Activated CD8-positive, alpha-beta T cell treated with anti-CD3 and anti-CD28 coated beads, Interleukin-2, amount 10 ng/mL, durations not matched to agents 7 days and 5 days (primary cell): Measurements from ENCODE around the gene FCHSD2. TPM values are rescaled to one million over a fixed set of nuclear protein-coding genes. Genes with fewer than 3 reads are reported as not detected.

Experiments
- ATAC-seq: fragments of 150-1000 bp; cut with Tn5 transposase; one replicate; pipeline ENCODE4 v1.10.0; 2021; ENCODE audit warnings: moderate library complexity
- CTCF ChIA-PET: fragments of 350-600 bp; sonication (Branson Sonifier 250); formaldehyde crosslinking; loops from one replicate; lab custom pipeline; 2021; ENCODE audit warnings: antibody characterized with exemption; lab: Charles Lee
- POLR2A ChIA-PET: fragments of 350-600 bp; sonication (Branson Sonifier 250); formaldehyde crosslinking; loops from one replicate; lab custom pipeline; 2021; ENCODE audit warnings: antibody characterized with exemption; lab: Charles Lee
- DNase-seq: peaks from one replicate; pipeline ENCODE4 v3.0.0-alpha.2; 2020
- H3K27ac Mint-ChIP-seq: one replicate; pipeline ENCODE4 v1.8.0; 2021; ENCODE audit warnings: mild to moderate bottlenecking, mixed read lengths
- H3K27me3 Mint-ChIP-seq: one replicate; pipeline ENCODE4 v1.8.0; 2021; ENCODE audit warnings: low read depth, mixed read lengths
- H3K36me3 Mint-ChIP-seq: one replicate; pipeline ENCODE4 v1.8.0; 2021; ENCODE audit warnings: low read depth, mixed read lengths
- H3K4me1 Mint-ChIP-seq: one replicate; pipeline ENCODE4 v1.8.0; 2021; ENCODE audit warnings: low read depth, mixed read lengths
- H3K4me3 Mint-ChIP-seq: one replicate; pipeline ENCODE4 v1.8.0; 2021; ENCODE audit warnings: mild to moderate bottlenecking, mixed read lengths
- H3K9me3 Mint-ChIP-seq: one replicate; pipeline ENCODE4 v1.8.0; 2022; ENCODE audit warnings: mixed read lengths; ENCODE audit not compliant: insufficient read depth
- total RNA-seq, 2 experiments: library from RNA; stranded (reverse); gene quantifications; one replicate each; pipeline ENCODE4 v1.2.3, GENCODE V29; 2021

The FCHSD2 gene
- total RNA-seq, 2 experiments from 2014 or later: 49.6 to 51.8 TPM

DNA sequence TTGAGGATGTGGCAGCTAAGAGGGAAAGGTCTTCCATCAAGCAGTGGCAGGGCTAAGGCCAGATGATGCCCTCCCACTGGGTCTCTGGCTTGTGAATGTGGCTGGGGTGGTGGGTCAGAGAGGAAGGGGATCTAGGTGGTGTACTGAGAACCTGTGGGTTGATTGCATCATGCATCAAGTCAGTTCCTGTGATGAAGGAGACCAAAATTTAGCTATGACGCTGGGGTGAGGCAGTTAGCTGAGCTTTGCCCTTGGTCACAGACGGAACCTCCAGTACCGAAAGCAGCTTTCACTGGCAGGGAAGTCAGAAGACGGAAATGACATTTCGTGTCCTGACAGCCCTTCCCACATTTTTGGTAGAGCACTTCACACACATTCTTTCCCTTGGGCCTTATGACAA lies 307.2 kb downstream of the FCHSD2 start:
- POLR2A ChIA-PET: interaction anchor here (0.6 to 1.1 kb wide), 2 partner anchors 12 to 19 kb away, joined by 3 read pairs; no protein-coding TSS in a partner anchor
- H3K4me3 Mint-ChIP-seq: no peak overlapping the region
- DNase-seq: no peak
- H3K27ac Mint-ChIP-seq: peak overlapping the region; percentile 82
- peaks cover 35% of the 10 kb centered on the region for H3K4me1 Mint-ChIP-seq
- ATAC-seq: no peak
- H3K27me3 Mint-ChIP-seq: no peaks in the 10 kb centered on the region
- CTCF ChIA-PET: interaction anchor here (1.2 to 1.8 kb wide), 3 partner anchors 19 to 343 kb away, joined by 3 to 7 read pairs (median 7); no protein-coding TSS in a partner anchor
- no peaks in the 10 kb centered on the region for H3K9me3 Mint-ChIP-seq
- H3K36me3 Mint-ChIP-seq: peaks cover 48% of the 10 kb centered on the region

- H3K27me3 Mint-ChIP-seq: no peaks in the 10 kb centered on the region
- H3K36me3 Mint-ChIP-seq: peaks cover 50% of the 10 kb centered on the region
- peak overlapping the region; percentile 82 for H3K27ac Mint-ChIP-seq
- DNase-seq (no peak), ATAC-seq (no peak)
- ChIA-PET POLR2A (interaction anchor here (1.1 kb wide), 1 partner anchor 18 kb away, joined by 3 read pairs; no protein-coding TSS in a partner anchor), CTCF (interaction anchor here (1.2 to 3.7 kb wide), 4 partner anchors 18 to 344 kb away, joined by 3 to 54 read pairs (median 10); no protein-coding TSS in a partner anchor)
- no peak overlapping the region for H3K4me3 Mint-ChIP-seq
- H3K9me3 Mint-ChIP-seq: no peaks in the 10 kb centered on the region
- peaks cover 35% of the 10 kb centered on the region for H3K4me1 Mint-ChIP-seq
Measured at GRCh38 chr11:72833811-72834493, 308.2 kb downstream of the FCHSD2 start.

- ChIA-PET POLR2A (no interaction called here), CTCF (interaction anchor here (3.6 to 3.7 kb wide), 2 partner anchors 108 to 345 kb away, joined by 14 to 54 read pairs; no protein-coding TSS in a partner anchor)
- Mint-ChIP-seq H3K4me3 (no peak overlapping the region), H3K9me3 (no peaks in the 10 kb centered on the region), H3K27ac (peak overlapping the region; percentile 23), H3K36me3 (peaks cover 52% of the 10 kb centered on the region), H3K4me1 (peaks cover 33% of the 10 kb centered on the region), H3K27me3 (no peaks in the 10 kb centered on the region)
- no peak for ATAC-seq
- no peak for DNase-seq
Measured at GRCh38 chr11:72833083-72833733, 308.9 kb downstream of the FCHSD2 start.

GRCh38 chr11:72832301-72833082 lies 309.6 kb downstream of the FCHSD2 start:
- ChIA-PET CTCF (interaction anchor here (0.7 to 3.7 kb wide), 10 partner anchors 8 to 352 kb away, joined by 3 to 54 read pairs (median 4); partner anchors contain the start of gene FCHSD2), POLR2A (interaction anchor here (0.9 to 2.2 kb wide), 3 partner anchors 9 to 345 kb away, joined by 3 to 12 read pairs (median 3); no protein-coding TSS in a partner anchor)
- Mint-ChIP-seq H3K27ac (peak overlapping the region; percentile 23), H3K4me1 (peaks cover 34% of the 10 kb centered on the region), H3K4me3 (no peak overlapping the region), H3K27me3 (no peaks in the 10 kb centered on the region), H3K36me3 (peaks cover 47% of the 10 kb centered on the region), H3K9me3 (no peaks in the 10 kb centered on the region)
- no peak for DNase-seq
- no peak for ATAC-seq

DNA sequence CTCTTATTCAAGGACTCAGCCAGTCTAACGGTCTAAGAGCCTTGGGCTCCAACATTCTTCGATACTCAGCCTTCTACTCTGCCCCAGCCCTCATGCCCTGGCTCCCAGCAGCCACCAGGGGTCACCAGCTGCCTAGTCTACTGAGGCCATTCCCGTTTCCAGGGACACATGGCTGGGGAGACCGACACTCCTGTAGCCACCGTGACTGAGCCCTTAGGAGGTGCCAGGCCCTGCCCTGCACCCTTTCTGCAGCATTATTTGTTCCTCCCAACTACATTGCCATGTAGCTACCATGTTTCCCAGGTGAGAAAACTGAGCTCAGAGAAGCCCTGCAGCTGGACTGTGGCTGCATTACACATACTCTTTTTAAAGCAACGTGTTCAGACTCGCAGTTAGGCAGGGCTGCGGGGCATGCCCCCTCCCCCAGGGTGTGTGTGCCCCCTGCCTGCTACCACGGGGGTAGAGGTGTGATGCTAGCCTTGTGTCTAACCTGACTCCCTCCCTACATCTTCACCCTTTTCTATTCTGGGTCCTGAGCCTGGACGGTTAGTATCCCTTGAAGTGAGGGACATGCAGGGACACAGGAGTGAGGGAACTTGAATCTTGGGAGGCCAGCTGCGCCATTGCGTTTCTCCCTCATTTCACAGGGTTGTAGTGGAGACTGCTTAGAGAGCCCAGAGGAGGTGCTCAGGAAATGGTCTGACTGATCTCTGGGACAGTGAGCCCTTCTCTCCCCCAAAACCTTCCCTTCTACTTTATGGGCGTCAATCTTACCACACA lies 310.4 kb downstream of the FCHSD2 start:
- ChIA-PET CTCF (interaction anchor here (0.7 to 3.7 kb wide), 13 partner anchors 9 to 457 kb away, joined by 3 to 54 read pairs (median 3); partner anchors contain the start of gene FCHSD2), POLR2A (interaction anchor here (0.9 to 2.2 kb wide), 4 partner anchors 9 to 345 kb away, joined by 3 to 12 read pairs (median 3); no protein-coding TSS in a partner anchor)
- ATAC-seq: peak; percentile 66

GRCh38 chr11:72829884-72830533 lies 312.1 kb downstream of the FCHSD2 start:
- POLR2A ChIA-PET: interaction anchor here (0.8 to 2.2 kb wide), 2 partner anchors 347 to 438 kb away, joined by 3 to 12 read pairs; no protein-coding TSS in a partner anchor
- H3K27ac Mint-ChIP-seq: peak overlapping the region; percentile 60
- CTCF ChIA-PET: interaction anchor here (1.1 to 3.7 kb wide), 6 partner anchors 12 to 357 kb away, joined by 3 to 54 read pairs (median 4); no protein-coding TSS in a partner anchor

More for the DNA sequence above, 310.4 kb downstream of the FCHSD2 start:
- Mint-ChIP-seq H3K9me3 (no peaks in the 10 kb centered on the region), H3K4me1 (peaks cover 40% of the 10 kb centered on the region), H3K27me3 (no peaks in the 10 kb centered on the region), H3K36me3 (peaks cover 48% of the 10 kb centered on the region), H3K27ac (no peak overlapping the region), H3K4me3 (no peak overlapping the region)
- DNase-seq: peak; percentile 48

GRCh38 chr11:72829178-72829577 lies 312.9 kb downstream of the FCHSD2 start:
- no peaks in the 10 kb centered on the region for H3K9me3 Mint-ChIP-seq
- ATAC-seq (no peak), DNase-seq (no peak)
- ChIA-PET POLR2A (interaction anchor here (0.8 kb wide), 1 partner anchor 439 kb away, joined by 3 read pairs; no protein-coding TSS in a partner anchor), CTCF (no interaction called here)
- H3K27me3 Mint-ChIP-seq: no peaks in the 10 kb centered on the region
- peaks cover 23% of the 10 kb centered on the region for H3K4me1 Mint-ChIP-seq
- H3K36me3 Mint-ChIP-seq: peaks cover 55% of the 10 kb centered on the region
- H3K4me3 Mint-ChIP-seq: no peak overlapping the region
- H3K27ac Mint-ChIP-seq: peak overlapping the region; percentile 60

More at GRCh38 chr11:72829884-72830533, 312.1 kb downstream of the FCHSD2 start:
- H3K36me3 Mint-ChIP-seq: peaks cover 52% of the 10 kb centered on the region
- H3K4me3 Mint-ChIP-seq: no peak overlapping the region
- DNase-seq: no peak
- no peaks in the 10 kb centered on the region for H3K27me3 Mint-ChIP-seq
- no peak for ATAC-seq
- no peaks in the 10 kb centered on the region for H3K9me3 Mint-ChIP-seq
- peaks cover 30% of the 10 kb centered on the region for H3K4me1 Mint-ChIP-seq

DNA sequence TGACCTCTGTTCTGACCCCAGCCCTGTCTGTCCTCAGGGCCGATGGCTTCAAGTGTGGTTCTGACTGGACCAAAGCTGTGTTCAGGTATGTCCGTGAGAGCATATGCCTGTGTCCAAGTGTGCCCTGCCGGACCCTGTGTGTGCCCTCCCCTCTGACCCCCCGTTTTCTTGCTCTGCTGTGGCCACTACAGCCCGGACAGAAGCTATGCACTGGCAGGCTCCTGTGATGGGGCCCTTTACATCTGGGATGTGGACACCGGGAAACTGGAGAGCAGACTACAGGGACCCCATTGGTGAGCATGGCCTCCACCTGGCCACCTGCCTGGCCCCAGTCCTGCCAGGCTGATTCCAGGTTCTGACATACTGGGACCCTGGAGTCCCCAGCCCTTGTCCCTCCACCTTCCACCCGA lies 313.4 kb downstream of the FCHSD2 start:
- peaks cover 19% of the 10 kb centered on the region for H3K4me1 Mint-ChIP-seq
- peaks cover 57% of the 10 kb centered on the region for H3K36me3 Mint-ChIP-seq
- no peak overlapping the region for H3K4me3 Mint-ChIP-seq
- H3K27ac Mint-ChIP-seq: peak overlapping the region; percentile 30
- ChIA-PET POLR2A (no interaction called here), CTCF (interaction anchor here (1.2 to 2.0 kb wide), 5 partner anchors 35 to 349 kb away, joined by 3 to 12 read pairs (median 7); partner anchors contain the start of genes FCHSD2 and STARD10)
- no peaks in the 10 kb centered on the region for H3K27me3 Mint-ChIP-seq
- DNase-seq: no peak
- no peaks in the 10 kb centered on the region for H3K9me3 Mint-ChIP-seq
- ATAC-seq: no peak

DNA sequence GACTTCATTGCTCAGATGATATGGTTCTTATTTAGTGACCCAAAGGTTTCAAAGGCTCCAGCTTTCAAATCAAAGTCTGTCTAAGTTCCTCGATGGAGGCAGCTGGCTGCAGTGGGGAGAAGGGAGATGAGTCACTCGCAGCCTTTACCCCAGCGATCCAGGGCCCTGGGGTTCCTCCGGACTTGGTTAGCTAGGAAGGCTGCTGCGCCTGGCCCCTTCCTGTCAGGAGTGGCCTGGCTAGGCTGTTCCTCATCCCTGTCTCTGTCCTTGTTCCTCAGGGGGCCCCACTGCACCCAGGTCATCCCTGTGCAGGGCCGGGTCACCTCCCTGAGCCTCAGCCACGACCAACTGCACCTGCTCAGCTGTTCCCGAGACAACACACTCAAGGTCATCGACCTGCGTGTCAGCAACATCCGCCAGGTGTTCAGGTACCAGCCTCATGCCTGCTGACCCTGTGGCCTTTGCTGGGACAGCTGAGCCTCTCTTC lies 314.0 kb downstream of the FCHSD2 start:
- Mint-ChIP-seq H3K4me1 (peaks cover 24% of the 10 kb centered on the region), H3K4me3 (no peak overlapping the region), H3K27ac (peak overlapping the region; percentile 22), H3K36me3 (peaks cover 61% of the 10 kb centered on the region), H3K27me3 (no peaks in the 10 kb centered on the region), H3K9me3 (no peaks in the 10 kb centered on the region)
- DNase-seq: no peak
- CTCF ChIA-PET: interaction anchor here (1.1 to 2.0 kb wide), 7 partner anchors 13 to 350 kb away, joined by 3 to 12 read pairs (median 7); partner anchors contain the start of genes ATG16L2, FCHSD2 and STARD10
- no peak for ATAC-seq
- POLR2A ChIA-PET: interaction anchor here (1.3 kb wide), 1 partner anchor 13 kb away, joined by 6 read pairs; no protein-coding TSS in a partner anchor
